ENCODE data around the gene PAX2.

Gene PAX2

DNA sequence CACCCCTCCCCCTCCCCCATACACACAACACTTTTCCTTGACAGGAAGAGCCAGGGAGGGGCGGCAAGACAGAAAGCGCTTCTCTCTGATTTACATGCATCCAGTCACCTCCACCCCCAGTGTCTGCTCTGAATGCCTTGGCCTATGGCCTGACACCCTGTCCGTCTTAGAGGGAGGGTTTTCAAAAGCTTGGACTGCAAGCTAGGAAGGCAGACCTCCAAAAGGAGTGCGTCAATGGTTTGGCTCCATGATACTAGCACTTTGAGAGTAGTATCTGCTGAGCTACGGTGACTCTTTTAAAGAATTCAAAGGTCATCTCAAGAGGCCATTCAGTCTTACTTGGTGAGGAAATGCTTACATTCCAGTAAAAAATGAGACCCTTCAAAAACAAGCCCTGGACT is 20.3 kb upstream of the PAX2 start:
- no peak for DNase-seq

DNA sequence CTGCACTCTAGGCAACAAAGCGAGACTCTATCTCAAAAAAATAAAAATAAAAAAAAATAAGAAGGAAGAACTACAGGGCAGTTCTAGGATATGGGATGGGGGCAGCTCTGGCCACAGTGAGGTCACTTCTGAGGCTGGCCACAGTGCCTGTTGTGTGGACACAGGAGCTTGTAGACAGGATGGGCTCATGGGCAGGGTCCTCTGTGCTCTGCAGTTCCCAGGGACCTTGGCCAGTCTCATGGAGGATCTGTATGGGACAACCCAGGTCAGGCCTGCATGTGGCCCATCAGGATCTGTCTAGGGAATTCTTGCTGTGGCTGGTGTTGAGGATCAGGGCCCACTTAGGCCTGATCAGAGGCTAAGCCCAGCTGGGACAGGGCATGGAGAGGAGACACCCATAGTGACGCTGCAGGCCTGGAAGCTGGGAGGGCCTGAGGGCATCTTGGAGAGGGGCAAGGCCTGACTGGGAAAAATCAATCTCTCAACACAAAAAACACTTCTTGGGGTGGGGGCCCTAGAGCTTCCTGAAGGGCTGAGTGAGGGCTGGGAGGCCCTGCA is 19.4 kb upstream of the PAX2 start:
- DNase-seq = no peak

DNA sequence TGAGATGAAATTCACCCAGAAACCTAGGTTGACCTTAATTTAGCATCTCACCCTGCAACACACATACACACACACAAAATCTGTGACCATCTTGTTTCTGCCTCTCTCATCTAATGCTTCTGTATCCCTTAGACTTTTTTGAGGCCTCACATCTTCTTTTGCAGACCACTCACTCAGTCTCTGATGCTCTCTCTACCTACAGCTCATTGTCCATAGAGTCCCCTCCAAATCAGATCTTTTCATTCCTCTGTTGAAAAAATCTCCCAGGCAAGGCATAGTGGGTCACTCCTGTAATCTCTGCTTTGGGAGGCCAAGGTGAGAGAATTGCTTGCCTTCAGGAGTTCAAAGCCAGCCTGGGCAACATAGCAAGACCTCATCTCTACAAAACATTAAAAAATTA is 17.6 kb upstream of the PAX2 start:
- no peak for DNase-seq

DNA sequence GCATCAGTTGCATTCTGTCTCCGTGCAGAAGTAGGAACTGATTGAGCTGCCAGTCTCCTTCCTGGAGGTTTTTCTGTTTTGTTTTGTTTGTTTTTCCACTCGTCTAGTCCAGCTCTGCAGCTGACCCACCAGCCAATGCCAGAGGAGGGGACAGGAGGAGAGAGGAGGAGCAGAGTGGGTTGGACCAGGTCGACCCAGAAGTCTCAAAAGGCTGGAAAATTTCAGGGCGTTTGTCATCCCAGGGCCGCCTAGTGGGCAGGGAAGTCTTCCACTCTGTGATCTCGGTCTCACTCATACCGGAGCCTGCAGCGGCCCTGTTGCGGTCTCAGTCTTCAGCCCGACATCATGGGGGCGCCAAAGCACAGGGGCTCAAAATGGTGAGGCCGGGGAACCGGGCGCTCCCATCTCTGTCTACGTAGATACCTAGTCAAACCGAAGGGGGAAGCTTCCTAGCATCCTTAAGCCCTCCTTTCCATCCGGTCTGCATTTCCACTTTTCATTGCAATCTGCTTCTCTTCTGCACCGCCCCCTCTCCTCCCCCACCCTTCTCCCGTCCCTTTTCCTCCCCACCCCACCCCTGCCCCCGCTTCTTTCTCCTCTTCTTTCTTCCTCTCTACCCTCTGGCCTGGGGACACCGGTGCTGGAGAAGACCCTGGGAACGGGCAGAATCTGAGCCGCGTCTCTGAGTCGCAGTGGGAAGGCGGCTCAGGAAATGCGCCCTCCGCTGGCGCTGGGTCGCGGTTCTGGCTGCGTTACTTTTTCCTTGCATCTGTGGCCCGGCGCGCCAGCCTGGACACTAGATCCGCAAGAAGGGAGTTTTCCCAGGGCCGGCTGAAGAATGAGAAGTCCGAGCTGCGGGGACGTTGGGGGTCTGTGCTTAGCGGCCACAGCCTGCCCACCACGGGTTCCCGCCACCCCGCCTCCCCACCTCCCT is 16.2 kb upstream of the PAX2 start:
- DNase-seq = peak in 1 of 2 donors; percentile 12

DNA sequence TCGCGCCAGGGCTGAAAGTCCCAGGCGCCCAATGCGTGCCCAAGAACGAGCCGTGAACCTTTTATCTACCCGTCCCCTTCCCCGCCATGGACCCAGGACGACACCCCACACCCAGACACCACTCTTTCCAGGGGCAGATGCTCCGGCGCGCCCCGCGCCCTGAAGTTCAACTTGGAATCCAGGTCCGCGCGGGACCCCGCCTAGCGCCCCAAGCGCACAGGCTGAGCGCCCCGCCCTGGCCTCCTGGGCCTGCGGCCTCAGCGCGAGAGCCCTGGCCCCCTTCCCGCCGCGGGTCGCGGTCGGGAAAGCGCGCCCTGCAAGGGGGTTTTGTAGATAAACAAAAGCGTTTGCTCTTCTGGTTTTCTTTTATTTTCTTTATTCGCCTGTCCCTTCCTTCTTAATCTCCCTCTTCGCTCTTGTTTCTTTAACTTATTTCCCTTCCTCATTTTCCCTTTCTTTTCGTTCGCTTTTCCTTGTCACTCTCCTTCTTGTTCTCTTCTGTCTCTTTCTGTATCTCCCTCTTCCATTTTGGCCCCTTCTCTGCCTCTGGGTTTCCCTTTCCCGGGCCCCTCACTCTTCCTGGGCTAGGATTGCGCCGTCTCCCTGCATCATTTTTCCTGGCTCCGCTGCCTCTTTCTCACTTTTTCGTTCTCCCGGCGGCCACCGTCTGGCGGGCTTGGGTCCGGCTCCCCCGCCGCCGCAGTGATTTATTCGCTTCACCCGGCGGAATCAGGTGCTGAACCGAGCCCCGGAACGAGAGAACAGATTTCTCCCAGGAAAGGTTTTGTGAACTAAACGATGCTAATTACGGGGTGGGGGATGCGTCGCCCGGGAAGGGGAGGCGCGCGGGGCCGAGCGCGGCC is 15.3 kb upstream of the PAX2 start:
- no peak for DNase-seq

DNA sequence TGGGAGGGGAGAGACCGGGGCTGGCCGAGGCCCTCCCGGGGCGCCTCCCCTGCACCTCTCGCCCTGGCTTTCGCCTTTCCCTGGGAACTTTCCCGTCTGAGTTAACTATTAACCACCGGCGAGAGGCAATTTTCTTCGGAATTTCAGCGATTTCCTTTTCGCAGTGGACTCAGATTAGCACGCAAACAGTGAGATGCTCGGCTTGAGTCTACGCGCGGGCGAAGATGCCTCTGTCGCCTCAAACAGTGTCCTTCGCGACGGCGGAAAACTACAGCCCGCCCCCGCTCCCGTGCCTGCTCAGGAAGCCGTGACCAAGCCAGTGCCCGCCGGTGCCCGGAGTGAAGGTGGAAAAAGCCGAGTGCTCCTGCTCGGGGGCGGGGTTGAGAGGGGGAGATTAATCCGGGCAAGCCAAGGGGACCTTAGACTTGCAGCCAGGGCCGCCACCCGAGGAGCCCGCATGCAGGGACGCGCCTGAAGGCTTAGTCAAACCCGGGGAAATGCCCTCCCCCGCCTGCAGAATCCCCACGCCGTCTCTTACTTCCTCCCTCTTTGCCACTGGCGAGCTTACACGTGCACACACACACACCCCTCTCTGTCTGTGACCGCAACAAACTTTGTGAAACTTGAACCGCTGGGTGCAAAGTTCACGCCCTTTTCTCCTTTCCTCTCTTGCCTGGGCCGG is 14.5 kb upstream of the PAX2 start:
- DNase-seq = peak; percentile 34 to 46

DNA sequence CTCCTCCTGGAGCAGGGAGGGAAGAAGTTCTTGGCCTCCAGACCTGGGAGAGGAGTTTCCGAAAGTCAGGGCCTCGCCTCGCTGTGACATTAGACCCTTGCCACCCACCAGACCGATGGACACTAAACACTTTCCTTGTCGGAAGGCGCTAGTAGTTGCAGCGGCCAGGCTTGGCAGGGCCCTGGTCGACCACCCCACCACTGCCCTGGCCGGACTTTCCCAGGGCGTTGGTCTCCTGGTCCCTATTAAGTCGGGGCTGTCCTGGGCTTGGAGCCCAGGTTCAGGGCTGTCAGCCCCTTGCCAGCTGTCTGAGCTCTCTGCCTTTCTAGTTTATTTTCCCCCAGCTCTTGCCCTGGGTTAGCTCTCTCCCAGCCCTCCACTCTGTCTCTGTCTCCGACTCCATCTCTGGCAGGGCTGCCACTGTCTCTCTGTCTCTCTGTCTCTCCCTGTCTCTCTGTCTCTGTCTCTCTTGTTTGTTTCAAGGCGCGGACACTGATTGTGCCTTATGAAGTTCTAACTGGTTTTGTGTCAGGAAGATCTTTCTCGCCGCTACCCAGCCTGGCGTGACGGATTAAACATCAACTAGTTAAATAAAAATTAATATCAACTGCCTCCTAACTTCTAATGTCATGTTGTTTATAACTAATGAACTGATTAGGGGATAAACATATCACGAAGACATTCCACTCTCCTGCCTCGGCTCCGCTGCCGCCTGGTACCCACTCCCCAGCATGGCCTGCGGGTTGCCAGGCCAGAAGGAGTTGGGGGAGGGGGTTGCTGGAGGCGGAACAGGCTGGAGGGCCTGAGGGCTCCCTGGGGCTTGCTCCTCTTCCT is 13.8 kb upstream of the PAX2 start:
- DNase-seq = no peak

DNA sequence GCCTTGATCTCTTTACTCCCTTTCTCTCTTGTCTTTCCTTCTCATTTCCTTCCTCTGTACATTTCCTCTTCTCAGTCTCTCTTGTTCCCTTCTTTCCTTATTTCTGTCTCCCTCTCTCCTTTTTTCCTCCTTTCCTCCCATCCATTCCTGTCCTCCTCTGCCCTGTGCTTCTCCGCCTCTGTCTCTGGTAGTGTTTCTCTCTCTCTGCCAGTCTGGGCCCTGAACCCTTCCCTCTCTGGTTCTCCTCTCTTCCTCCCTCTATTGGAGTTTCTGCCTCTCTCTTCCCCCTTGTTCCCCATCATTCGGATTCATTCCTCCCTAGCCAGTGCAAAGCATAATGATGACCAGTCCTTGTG is 13.2 kb upstream of the PAX2 start:
- DNase-seq = no peak

DNA sequence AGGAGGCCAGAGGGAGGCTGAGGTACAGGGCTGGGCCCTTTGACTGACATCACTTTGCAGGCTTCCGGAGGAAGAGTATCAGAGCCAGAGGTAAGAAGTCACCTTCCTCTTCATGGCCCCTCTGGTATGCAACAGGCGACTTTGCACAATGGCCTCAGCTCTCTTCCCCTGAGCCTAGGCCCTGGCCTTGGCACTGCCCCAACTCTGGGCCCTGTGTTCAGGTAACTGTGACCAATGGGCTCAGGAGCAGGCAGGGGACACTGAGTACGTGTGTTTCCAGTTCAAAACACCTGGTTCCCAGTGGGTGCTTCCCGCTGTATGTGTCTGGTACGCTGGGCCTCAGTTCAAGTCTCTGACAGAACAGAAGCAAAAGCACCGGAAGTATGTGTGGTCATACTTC is 12.1 kb upstream of the PAX2 start:
- no peak for DNase-seq

DNA sequence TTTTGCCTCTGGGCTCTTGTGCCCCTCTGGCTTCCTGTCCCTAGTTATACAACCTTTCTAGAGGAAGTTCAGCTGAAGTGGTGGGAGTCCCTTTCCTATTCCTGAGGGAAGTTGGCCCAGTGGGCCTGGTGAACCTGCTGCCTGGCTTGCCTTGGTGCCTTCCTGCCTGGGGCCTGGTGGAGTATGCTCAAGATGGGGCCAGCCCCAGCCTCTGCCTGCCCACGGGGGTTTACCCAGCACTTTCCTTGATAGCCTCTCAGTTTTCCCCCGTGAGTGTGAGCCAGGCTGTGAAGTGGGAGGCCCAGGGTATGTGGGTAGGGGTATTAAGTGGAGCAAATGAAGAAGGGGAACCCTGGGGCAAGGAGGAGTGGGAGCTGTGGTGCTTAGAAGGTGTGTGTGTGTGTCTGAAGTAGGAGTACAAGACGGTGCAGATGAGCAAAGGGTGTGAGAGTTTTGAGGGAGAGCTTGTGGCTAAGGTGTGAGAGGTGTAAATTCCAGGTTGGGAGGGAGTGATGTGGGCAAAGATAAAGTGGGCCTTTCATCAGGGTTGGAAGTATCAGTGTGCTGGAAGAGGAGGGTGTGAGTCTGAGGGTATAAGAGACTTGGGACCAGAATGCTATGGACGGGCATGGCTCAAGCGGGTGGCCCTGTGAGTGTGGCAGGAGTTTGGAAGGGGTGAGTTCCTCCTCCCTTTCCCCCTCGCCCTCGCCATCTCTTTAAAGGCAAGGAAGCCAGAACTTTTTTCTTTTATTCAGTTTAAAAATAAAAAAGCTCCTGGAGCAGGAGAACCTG is 10.9 kb upstream of the PAX2 start:
- no peak for DNase-seq

DNA sequence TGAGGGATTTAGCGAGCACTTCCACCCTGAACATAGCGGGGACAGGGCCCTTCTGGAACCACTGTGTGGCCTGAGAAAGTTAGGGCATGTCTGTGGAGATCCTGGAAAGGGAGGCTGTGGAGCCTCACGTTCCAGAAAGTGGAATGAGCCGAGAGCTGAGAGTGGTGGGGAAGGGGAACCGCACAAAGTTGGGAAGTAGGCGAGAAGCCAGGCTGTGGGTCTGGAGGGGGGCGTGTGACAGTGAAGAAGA is 10.4 kb upstream of the PAX2 start:
- no peak for DNase-seq

DNA sequence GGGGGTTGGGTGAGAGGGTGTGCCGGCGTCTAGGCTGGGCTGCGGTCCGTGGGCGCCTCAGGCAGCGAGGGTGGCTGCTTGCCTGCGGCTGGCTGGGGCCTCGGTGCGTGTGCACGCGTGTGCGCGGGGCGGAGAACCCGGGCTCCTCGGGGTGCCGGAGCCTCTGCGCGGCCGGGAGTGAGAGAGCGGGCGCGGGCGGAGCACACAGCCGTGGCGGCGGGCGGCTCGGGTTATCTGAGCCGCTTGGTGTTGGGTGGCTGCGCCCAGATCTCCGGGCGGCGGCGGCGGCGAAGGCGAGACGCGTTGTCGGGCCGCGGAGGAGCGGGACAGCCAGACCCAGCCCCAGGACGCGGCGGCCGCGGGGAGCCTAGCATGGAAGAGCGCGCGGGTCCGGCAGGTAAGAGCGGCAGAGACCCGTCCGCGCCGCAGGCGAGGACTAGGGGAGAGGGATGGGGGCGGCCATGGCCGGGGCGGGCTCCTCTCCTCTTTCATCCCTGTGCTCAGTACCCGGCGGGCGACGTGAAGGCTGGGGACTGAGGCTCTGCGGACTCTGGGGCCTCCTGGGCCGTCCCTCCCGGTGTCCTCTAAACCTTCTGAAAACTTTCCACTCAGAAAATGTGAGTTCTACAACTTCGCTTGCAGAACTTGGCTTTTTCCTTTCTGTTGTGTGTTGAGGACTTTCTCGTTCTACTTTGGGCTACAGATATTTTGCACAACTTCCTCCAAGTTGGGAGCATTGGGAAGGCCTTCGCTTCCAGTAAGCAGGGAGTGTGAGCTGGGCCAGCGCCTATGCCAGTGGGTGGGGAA is 9.8 kb upstream of the PAX2 start:
- no peak for DNase-seq

DNA sequence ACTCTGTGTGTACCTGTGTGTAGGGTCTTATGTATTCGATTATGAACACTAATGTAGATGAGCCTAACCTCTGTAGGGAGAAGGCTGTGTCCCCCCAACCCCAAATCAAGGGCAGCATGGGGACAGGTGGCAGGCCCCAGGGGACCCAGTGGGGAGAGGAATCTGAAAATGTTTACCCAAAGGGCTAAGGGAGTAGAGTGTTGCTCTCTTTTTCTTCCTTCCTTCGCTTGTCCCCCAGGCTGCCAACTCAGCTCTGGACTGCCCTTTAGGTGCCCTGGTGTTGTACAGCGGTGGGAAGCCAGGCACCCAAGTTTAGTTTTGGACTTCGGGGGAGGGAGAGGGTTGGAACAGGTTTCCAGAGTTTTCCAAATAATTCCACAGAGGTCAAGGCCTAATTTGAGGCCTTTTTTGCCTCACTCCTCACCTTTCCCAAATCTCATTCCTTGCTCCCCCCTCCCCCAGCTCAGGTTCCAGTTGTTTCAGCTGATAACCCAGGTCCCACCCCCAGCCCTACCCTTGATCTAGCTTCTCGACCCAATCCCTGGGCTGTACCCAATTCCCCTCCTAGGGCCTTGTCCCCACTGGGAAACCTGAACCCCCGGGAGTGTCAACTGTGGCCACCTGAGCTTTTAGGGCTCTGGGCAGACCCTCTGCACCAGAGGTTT is 9.1 kb upstream of the PAX2 start:
- DNase-seq = no peak

DNA sequence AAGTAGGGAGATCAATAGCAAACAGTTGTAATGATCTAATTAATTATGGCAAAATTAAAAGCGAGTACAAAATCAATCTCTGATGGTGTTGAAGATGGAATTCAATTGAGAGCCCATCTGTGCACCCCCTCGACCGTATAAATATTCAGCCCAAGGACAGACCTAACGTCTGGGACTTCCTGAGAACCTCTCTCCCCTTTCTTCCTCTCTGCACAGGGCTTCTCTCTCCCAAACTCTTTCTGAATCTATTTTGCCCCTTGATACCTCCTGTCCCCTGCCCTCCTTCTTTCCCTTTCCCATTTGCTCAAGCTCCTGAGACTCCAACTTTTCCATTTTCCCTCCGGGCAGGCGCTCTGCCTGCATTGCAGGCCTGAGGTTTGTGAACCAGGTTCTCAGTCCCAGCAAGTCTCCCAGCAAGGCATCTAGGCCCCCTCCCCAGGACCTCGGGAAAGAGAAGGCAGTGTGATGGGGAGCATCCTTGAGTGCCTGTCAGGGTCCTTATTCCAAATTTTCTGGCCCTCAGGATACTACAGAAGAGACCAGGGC is 8.5 kb upstream of the PAX2 start:
- DNase-seq = no peak

DNA sequence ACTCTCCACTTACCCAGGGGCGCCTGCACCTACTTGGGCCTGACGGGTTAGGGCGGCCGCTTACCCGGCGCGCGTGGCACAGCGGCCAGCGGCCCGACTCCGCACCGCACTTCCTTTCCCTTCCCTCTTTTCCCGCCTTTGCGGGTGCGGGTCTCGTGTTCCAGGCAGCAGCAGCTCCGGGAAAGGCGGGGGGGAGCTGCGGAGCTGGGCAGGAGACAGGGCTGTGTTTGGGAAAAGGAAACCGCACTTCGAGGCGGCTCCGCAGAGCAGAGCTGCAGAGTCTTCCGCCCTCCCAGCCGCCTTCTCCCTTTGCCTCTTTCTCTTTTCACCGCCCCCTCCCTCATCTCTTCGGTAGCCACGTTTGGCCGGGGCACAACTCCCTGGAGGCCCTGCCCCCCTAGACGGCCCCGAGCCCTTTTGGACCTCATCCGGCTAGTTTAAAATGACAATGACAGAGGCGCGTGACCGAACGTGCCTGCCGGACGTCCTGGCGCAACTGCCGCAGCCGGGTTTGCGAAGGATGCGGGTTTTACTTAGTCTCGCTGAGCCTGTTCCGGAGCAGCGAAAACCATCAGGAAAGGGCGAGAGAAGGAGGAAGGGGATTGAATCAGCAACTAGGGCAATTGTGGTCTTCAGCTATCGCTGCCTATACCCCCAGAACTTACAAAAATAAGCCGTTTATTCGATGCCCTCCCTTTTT is 7.9 kb upstream of the PAX2 start:
- no peak for DNase-seq

DNA sequence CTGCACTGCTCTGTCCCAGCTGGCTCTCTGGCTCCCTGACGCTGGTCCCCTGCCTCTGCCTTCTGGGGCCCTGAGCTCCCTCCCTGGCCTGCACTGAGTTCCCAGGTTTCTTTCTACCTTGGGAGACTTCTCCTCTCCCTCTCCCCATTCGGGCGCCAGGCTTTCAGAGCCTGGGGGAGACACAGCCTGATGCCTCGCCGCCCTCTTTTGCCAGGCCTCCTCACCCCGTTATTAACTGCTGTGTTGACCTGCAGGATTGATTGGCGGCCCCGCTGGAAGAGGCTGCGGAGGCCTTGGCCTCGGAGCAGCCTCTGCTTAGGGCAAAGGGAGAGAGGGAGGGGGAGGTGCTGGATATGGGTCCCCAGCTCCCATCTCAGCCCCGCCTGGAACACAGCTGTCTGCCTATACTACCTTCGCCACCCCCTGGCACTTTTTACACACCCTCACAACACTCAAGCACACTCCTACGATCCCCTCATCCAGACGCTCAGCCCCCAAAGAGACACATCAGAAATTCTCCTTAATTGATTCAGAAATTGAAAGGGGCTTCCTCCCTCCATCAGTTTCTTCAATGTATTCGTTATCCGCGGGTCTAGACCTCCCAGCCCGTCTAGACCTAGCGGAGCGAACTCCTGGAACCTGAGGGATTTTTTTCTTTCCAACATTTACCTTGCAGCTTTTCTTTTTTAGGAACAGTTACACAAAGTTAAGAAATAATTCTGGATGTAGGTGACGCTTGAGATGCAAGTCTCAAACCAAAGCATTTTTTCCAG is 7.1 kb upstream of the PAX2 start:
- no peak for DNase-seq

DNA sequence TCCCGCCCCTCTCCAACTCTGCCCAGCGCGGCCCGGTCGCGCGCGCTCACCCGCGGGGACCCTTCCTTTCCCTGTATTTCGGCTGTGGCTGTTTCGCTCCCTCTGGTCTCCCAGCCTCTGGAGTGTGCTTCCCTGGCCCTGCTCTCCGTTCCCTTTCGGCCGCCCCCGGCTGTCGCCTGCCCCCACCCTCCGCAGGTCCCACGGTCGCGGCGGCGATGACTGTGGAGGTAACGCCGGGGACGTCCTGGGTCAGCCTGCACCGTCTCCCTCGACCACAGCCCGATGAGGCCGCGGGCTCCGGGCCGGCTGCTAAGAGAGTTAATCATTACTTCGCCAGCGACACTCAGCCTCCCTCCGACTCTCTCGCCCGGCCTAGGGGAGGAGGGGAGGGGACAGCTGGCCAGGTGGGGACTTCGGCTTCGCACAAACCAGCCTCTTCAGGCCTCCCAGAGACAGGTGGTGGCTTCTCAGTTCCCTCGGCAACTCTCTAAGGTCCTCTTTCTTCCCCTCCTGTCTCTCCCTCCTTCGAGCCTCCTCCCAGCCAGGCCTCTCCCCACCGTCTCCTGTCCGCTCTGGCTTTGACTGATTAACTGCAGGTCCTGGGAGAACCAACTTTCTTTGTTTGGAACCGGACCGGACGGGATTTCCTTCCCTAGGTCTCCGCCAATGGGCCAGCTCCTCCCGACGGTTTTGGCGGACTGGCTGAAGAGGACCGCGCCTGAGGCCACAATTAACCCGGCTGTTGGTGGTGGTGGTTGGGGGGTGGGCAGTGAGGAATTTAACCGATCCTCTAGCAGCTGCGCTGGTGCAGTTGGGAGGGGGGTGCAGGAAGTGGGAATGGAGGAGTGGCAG is 5.6 kb upstream of the PAX2 start:
- no peak for DNase-seq

Data from CD4-positive, alpha-beta T cell treated with Interleukin-4 for 1 hour (primary cell).